H9 (cell line): ENCODE data around the gene FUS. TPM values are rescaled to one million over a fixed set of nuclear protein-coding genes. Genes with fewer than 3 reads are reported as not detected.
A peak's percentile ranks its signal among the peaks of the same experiment; 100 is the strongest.

ENCODE experiments used
- DNase-seq: peaks from one replicate; pipeline ENCODE4 v3.0.0-alpha.2; 2017
- H2AFZ ChIP-seq: one replicate; pipeline ENCODE4 v1.6.1; 2013; ENCODE audit warnings: mild to moderate bottlenecking, low read length, control low read depth, moderate library complexity
- H2AK5ac ChIP-seq: 2 replicates; pipeline ENCODE4 v1.6.1; 2013; ENCODE audit warnings: low read length, control low read depth, mixed read lengths; ENCODE audit not compliant: insufficient read length
- H2BK120ac ChIP-seq: one replicate; pipeline ENCODE4 v1.6.1; 2013; ENCODE audit warnings: low read depth, mild to moderate bottlenecking, low read length, control low read depth, inconsistent platforms; ENCODE audit not compliant: poor library complexity, severe bottlenecking
- H2BK12ac ChIP-seq: 2 replicates; pipeline ENCODE4 v1.6.1; 2013; ENCODE audit warnings: low read length, control low read depth, mixed read lengths, low read depth; ENCODE audit not compliant: insufficient read length
- H2BK15ac ChIP-seq: 2 replicates; pipeline ENCODE4 v1.6.1; 2013; ENCODE audit warnings: low read depth, low read length, control low read depth
- H2BK20ac ChIP-seq: one replicate; pipeline ENCODE4 v1.6.1; 2013; ENCODE audit warnings: low read depth, mild to moderate bottlenecking, low read length, control low read depth, inconsistent platforms; ENCODE audit not compliant: poor library complexity, severe bottlenecking
- H2BK5ac ChIP-seq: 2 replicates; pipeline ENCODE4 v1.6.1; 2013; ENCODE audit warnings: low read length, control low read depth, mixed read lengths; ENCODE audit not compliant: insufficient read length
- H3K14ac ChIP-seq: 2 replicates; pipeline ENCODE4 v1.6.1; 2013; ENCODE audit warnings: low read length, control low read depth; ENCODE audit not compliant: insufficient read depth
- H3K18ac ChIP-seq: 2 replicates; pipeline ENCODE4 v1.6.1; 2013; ENCODE audit warnings: low read depth, mild to moderate bottlenecking, mixed read lengths, low read length, control low read depth; ENCODE audit not compliant: insufficient read length
- H3K23ac ChIP-seq: 2 replicates; pipeline ENCODE4 v1.6.1; 2013; ENCODE audit warnings: low read length, control low read depth, mixed read lengths, low read depth; ENCODE audit not compliant: insufficient read length
- H3K23me2 ChIP-seq: 2 replicates; pipeline ENCODE4 v1.6.1; 2013; ENCODE audit warnings: low read depth, mild to moderate bottlenecking, mixed read lengths, low read length, control low read depth; ENCODE audit not compliant: insufficient read length, poor library complexity, severe bottlenecking
- H3K27ac ChIP-seq: 2 replicates; pipeline ENCODE4 v1.5.1; 2013; ENCODE audit warnings: low read length, control low read depth, mixed read lengths, low read depth; ENCODE audit not compliant: insufficient read length
- H3K27me3 ChIP-seq: 2 replicates; pipeline ENCODE4 v1.6.1; 2013; ENCODE audit warnings: low read length, control low read depth, inconsistent platforms; ENCODE audit not compliant: insufficient read depth
- H3K4ac ChIP-seq: 2 replicates; pipeline ENCODE4 v1.6.1; 2013; ENCODE audit warnings: low read depth, mild to moderate bottlenecking, control low read depth, inconsistent platforms, low read length, moderate library complexity
- H3K4me1 ChIP-seq: 2 replicates; pipeline ENCODE4 v1.6.1; 2013; ENCODE audit warnings: low read length, control low read depth, inconsistent platforms; ENCODE audit not compliant: insufficient read depth
- H3K4me2 ChIP-seq: 2 replicates; pipeline ENCODE4 v1.6.1; 2013; ENCODE audit warnings: low read length, control low read depth, mixed read lengths; ENCODE audit not compliant: insufficient read length, insufficient read depth
- H3K56ac ChIP-seq: 2 replicates; pipeline ENCODE4 v1.6.1; 2013; ENCODE audit warnings: low read depth, mild to moderate bottlenecking, mixed read lengths, low read length, control low read depth; ENCODE audit not compliant: insufficient read length
- H3K79me1 ChIP-seq: 2 replicates; pipeline ENCODE4 v1.6.1; 2013; ENCODE audit warnings: low read depth, mild to moderate bottlenecking, moderate library complexity, low read length, control low read depth, inconsistent platforms; ENCODE audit not compliant: insufficient read depth, poor library complexity, severe bottlenecking
- H3K79me2 ChIP-seq: 2 replicates; pipeline ENCODE4 v1.6.1; 2013; ENCODE audit warnings: low read length, control low read depth, inconsistent platforms; ENCODE audit not compliant: insufficient read depth
- H3K9ac ChIP-seq: 2 replicates; pipeline ENCODE4 v1.6.1; 2013; ENCODE audit warnings: low read length, control low read depth, mixed read lengths; ENCODE audit not compliant: insufficient read length; ENCODE audit errors: extremely low read depth
- H3K9me3 ChIP-seq: one replicate; pipeline ENCODE4 v1.6.1; 2013; ENCODE audit warnings: low read depth, low read length, inconsistent platforms; ENCODE audit not compliant: control insufficient read depth
- H3T11ph ChIP-seq: one replicate; pipeline ENCODE4 v1.6.1; 2013; ENCODE audit warnings: mild to moderate bottlenecking, low read length, control low read depth, inconsistent platforms
- H4K20me1 ChIP-seq: one replicate; pipeline ENCODE4 v1.6.1; 2013; ENCODE audit not compliant: control insufficient read depth, insufficient read length, insufficient read depth
- H4K5ac ChIP-seq: 2 replicates; pipeline ENCODE4 v1.6.1; 2013; ENCODE audit warnings: low read depth, mild to moderate bottlenecking, mixed read lengths, low read length, control low read depth; ENCODE audit not compliant: insufficient read length
- H4K8ac ChIP-seq: replicated peaks from 2 replicates; pipeline ENCODE4 v1.6.1; 2013; ENCODE audit warnings: low read length, control low read depth, mixed read lengths, low read depth; ENCODE audit not compliant: insufficient read length
- H4K91ac ChIP-seq: 2 replicates; pipeline ENCODE4 v1.6.1; 2013; ENCODE audit warnings: low read depth, mild to moderate bottlenecking, moderate library complexity, mixed read lengths, low read length, control low read depth; ENCODE audit not compliant: insufficient read length
- H3K27ac Mint-ChIP-seq, 3 experiments: 2 replicates in 2 of 3; 3 replicates in 1 of 3; pipeline ENCODE4 v1.8.0; 2020 to 2021; ENCODE audit warnings: mixed read lengths in 3 of 3, mild to moderate bottlenecking in 1 of 3, moderate library complexity in 1 of 3
- H3K27me3 Mint-ChIP-seq: 2 replicates; pipeline ENCODE4 v1.8.0; 2021; ENCODE audit warnings: low read depth, mild to moderate bottlenecking, moderate library complexity, mixed read lengths
- H3K36me3 Mint-ChIP-seq, 3 experiments: 2 replicates in 2 of 3; 3 replicates in 1 of 3; pipeline ENCODE4 v1.8.0; 2020 to 2021; ENCODE audit warnings: low read depth in 3 of 3, mixed read lengths in 3 of 3; ENCODE audit not compliant: insufficient read depth in 1 of 3
- H3K4me1 Mint-ChIP-seq, 2 experiments: 2 replicates each; pipeline ENCODE4 v1.8.0; 2020; ENCODE audit warnings: mixed read lengths in 2 of 2
- H3K4me3 Mint-ChIP-seq, 2 experiments: 2 replicates in 1 of 2; 3 replicates in 1 of 2; pipeline ENCODE4 v1.8.0; 2020 to 2021; ENCODE audit warnings: mild to moderate bottlenecking in 2 of 2, mixed read lengths in 2 of 2, moderate library complexity in 1 of 2
- H3K9me3 Mint-ChIP-seq, 2 experiments: 2 replicates in 1 of 2; 3 replicates in 1 of 2; pipeline ENCODE4 v1.8.0; 2020; ENCODE audit warnings: mild to moderate bottlenecking in 2 of 2, mixed read lengths in 2 of 2, moderate library complexity in 1 of 2
- WGBS: extraction: QIAGEN DNeasy Blood & Tissue Kit; methylation state at CpG from one replicate; pipeline ENCODE4 v1.1.7; 2013; ENCODE audit warnings: missing lambda C conversion rate, low lambda C conversion rate, mixed read lengths; ENCODE audit not compliant: insufficient read length; ENCODE audit errors: extremely low coverage; 5-methylcytosine and 5-hydroxymethylcytosine counted together
- total RNA-seq: library from RNA; stranded (reverse); gene quantifications from 2 replicates; pipeline ENCODE4 v1.2.1, GENCODE V29; 2021
- TF ChIP-seq, protein P1 (sequence below): fragments of 200-600 bp; sonication (generic); conservative IDR thresholded peaks from 3 replicates; pipeline ENCODE4 v1.8.0; 2021; ENCODE audit warnings: antibody characterized with exemption, mild to moderate bottlenecking

Gene FUS
- total RNA-seq, 1 experiment from 2014 or later = 1,034 TPM

- WGBS = no CpG with 5 or more reads among the region's 69 CpGs
- peak within 1 kb of the TSS; percentile 61 for H3K18ac ChIP-seq
- H3K4me2 ChIP-seq = peak within 1 kb of the TSS; percentile 77
- no peaks in the 10 kb centered on the region; the same call in 1 of the 2 replicates for H3K4me1 ChIP-seq
- no peak within 1 kb of the TSS for H3K4ac ChIP-seq
- H2AFZ ChIP-seq = no peak within 1 kb of the TSS
- no peak within 1 kb of the TSS for H2BK15ac ChIP-seq
- peaks cover 15% of the 10 kb centered on the region for H3K23me2 ChIP-seq
- H3K27ac ChIP-seq = no peak within 1 kb of the TSS
- no peak within 1 kb of the TSS for H2BK20ac ChIP-seq
- no peak within 1 kb of the TSS for H2BK12ac ChIP-seq
- H3K79me1 ChIP-seq = no peaks in the 10 kb centered on the region
- no peak within 1 kb of the TSS for H2AK5ac ChIP-seq
- H2BK120ac ChIP-seq = no peak within 1 kb of the TSS
- H4K91ac ChIP-seq = no peak within 1 kb of the TSS
- H3T11ph ChIP-seq = no peak within 1 kb of the TSS
- H3K9ac ChIP-seq = peak within 1 kb of the TSS; percentile 39
- peak within 1 kb of the TSS; percentile 42 to 96 (median 91); a peak in 4 of 7 replicates for H3K27ac Mint-ChIP-seq
- H3K9me3 ChIP-seq = no peaks in the 10 kb centered on the region
- H3K14ac ChIP-seq = peak within 1 kb of the TSS; percentile 80
- no peaks in the 10 kb centered on the region; a peak in 1 of 5 replicates for H3K9me3 Mint-ChIP-seq
- peak; percentile 60 for DNase-seq
- no peak within 1 kb of the TSS for H3K23ac ChIP-seq
- no peaks in the 10 kb centered on the region for H3K79me2 ChIP-seq
- H3K4me3 Mint-ChIP-seq = peak within 1 kb of the TSS; percentile 80
- H3K4me1 Mint-ChIP-seq = peaks cover 16 to 23% of the 10 kb centered on the region in 2 experiments
- no peak within 1 kb of the TSS for H4K8ac ChIP-seq
- H4K20me1 ChIP-seq = no peaks in the 10 kb centered on the region
- TF ChIP-seq, protein P1, sequence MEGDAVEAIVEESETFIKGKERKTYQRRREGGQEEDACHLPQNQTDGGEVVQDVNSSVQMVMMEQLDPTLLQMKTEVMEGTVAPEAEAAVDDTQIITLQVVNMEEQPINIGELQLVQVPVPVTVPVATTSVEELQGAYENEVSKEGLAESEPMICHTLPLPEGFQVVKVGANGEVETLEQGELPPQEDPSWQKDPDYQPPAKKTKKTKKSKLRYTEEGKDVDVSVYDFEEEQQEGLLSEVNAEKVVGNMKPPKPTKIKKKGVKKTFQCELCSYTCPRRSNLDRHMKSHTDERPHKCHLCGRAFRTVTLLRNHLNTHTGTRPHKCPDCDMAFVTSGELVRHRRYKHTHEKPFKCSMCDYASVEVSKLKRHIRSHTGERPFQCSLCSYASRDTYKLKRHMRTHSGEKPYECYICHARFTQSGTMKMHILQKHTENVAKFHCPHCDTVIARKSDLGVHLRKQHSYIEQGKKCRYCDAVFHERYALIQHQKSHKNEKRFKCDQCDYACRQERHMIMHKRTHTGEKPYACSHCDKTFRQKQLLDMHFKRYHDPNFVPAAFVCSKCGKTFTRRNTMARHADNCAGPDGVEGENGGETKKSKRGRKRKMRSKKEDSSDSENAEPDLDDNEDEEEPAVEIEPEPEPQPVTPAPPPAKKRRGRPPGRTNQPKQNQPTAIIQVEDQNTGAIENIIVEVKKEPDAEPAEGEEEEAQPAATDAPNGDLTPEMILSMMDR = no peak
- peaks cover 21% of the 10 kb centered on the region for H3K27me3 Mint-ChIP-seq
- no peak within 1 kb of the TSS for H4K5ac ChIP-seq
- no peak within 1 kb of the TSS for H3K56ac ChIP-seq
- peaks cover 1 to 20% (median 5%) of the 10 kb centered on the region in 3 experiments; a peak in 6 of 7 replicates for H3K36me3 Mint-ChIP-seq
- no peaks in the 10 kb centered on the region for H3K27me3 ChIP-seq
- H2BK5ac ChIP-seq = no peak within 1 kb of the TSS
These were observed 22.8 kb downstream of the FUS start, which contains the start of gene PYCARD for GRCh38 chr16:31202414-31203375. Gene PYCARD (minus strand): TSS chr16:31202760. CDS start chr16:31202690, 70 bp downstream.
